Pulmonary artery endothelial cell (primary cell): ENCODE measurements around the gene FYN. TPM values are rescaled to one million over a fixed set of nuclear protein-coding genes. Genes with fewer than 3 reads are reported as not detected.

Source experiments
- DNase-seq: peaks from one replicate; pipeline ENCODE4 v3.0.0-alpha.2; 2011; ENCODE audit warnings: low read depth, low spot score
- total RNA-seq: library from RNA; depleted of rRNA; stranded (reverse); fragments of >200 nt; gene quantifications from 2 replicates; pipeline ENCODE4 v1.2.3, GENCODE V29; 2014

FYN gene
- total RNA-seq, 1 donor from 2014 or later: 140 TPM

DNA sequence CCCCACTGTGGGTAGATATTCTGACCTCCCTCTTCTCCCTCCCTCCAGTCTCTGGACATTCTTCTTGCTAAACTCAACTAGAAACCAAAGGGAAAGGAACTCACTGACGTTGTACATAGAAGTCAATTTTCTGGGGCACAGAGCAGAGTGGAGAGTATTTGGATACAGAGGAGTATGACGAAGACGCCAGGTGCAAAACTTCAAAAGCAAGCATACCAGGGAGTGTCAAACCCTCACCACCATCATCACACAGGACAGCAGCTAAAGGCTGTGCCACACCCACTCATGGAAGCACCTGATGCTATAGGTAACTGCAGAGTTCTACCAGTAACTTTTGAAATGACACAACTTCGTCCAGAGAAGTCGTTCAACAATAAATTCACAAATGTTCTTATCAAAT, 64.8 kb downstream of the FYN start:
- no peak for DNase-seq

GRCh38 chr6:111806561-111807497, 66.4 kb downstream of the FYN start:
- DNase-seq: no peak

GRCh38 chr6:111806165-111806547, 67.1 kb downstream of the FYN start:
- DNase-seq: no peak

DNA sequence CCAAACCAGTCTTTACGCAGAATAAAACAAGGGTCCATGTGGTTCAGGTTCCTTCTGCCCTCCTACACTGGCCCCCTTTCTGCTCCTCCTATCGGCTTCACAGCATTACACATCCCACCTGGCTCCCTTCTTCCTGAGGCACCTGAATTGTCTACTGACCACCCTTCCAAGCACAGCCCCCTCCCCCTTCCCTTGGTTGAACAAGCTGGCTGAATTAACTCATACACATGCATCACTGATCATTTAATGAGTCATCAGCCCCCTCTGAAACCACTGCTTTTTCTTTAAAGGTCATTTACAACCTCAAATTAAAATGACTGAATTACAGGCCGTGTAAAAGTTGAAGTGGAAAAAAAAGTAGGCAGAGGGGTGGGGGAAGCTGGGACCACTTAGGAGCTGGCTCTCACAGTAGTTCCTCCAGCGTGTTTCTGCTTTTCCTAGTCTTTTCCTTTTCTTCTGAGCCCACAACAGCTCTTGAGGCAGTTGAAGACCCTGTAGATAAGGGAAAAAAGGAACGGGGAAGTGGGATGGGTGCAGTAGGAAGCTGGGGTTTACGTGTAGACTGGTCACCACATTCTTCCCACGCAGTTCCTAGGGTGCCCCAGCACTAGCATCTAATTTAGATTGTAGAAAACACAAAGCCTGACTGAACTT, 67.6 kb downstream of the FYN start:
- DNase-seq: no peak

- DNase-seq: peak; percentile 64
These were observed 68.5 kb downstream of the FYN start for GRCh38 chr6:111804627-111805235.

DNA sequence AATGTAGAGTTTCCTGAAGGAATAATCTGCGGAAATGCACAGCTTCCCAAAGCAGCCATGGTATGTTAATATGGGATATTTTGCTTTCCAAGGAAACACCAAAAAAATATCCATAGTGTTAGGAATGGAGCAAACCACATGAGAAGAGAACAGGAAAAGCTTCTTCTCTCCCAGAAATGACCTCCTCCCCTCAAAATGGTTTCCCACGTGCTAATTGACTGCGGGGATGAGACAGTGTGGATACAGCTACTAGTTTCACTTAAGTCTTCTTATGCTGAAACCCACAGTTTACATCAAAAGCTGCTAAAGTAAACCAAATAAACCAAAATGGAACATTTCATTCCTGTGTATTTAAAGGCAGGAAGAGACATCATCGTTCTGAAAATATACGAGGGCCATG, 69.4 kb downstream of the FYN start:
- peak; percentile 66 for DNase-seq

- no peak for DNase-seq
These were observed 69.9 kb downstream of the FYN start for GRCh38 chr6:111803371-111803770.

DNA sequence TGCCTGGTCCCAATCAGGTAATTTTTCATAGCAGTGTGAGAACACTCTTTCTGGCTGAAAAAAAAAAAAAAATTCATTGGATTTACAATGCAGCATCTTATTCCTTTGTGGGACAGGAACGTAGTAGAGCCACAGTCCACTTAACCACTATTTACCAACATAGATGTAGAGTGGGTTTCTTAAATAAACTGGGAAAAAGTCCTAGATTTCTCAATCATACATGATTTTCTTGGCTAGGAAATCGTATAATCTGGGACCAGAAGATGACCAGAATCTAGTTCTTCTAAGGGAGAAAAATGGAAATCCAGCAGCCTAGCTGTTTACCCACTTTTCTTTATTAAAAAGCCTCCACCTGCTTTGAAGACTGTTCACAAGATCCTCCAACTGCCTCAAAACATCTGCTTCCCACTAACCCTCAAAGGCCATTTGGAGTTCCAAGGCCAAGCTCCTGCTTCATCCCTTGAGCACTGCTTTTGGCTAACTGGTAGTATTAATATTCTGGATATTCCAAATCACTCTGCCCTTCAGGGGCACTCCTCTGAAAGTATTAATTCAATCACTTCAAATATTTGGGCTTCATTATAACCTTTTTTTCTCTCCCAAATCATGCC, 70.4 kb downstream of the FYN start:
- no peak for DNase-seq

- DNase-seq: no peak
These were observed 71.2 kb downstream of the FYN start for GRCh38 chr6:111802015-111802414.

GRCh38 chr6:111800821-111801220, 72.4 kb downstream of the FYN start:
- DNase-seq: no peak

GRCh38 chr6:111800259-111800765, 72.9 kb downstream of the FYN start:
- DNase-seq: no peak

DNA sequence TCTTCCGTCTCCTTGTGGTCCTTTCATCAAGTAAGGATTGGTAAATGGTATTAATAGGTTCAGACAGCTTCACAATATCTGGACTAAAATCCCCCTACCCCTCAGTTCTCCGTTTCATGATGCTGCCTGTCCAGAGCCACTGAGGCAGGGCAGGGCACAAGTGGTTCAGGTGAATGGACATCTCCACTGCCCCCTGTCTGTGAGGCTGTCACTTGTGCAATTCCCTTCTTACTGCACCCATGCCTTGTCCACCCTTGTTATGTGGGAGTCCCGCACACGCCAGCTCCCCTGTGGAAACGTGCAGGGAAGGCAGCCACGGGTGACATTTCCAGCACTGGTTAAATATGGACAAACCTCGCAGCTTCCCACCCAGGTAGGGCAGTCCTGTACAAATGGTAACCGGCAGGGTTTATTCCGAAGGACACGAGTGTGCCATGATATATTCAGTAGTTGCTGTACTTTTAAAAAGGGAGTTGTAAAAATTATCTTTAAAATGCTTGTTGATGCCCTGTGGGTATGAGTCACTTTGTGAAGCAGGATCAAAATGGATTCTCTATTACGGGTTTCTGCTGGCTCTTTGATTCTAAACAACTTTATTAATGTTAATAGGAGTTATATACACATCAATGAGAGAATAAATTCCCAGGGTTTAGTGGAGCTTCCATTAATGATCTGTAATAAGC, 73.5 kb downstream of the FYN start:
- DNase-seq: no peak

DNA sequence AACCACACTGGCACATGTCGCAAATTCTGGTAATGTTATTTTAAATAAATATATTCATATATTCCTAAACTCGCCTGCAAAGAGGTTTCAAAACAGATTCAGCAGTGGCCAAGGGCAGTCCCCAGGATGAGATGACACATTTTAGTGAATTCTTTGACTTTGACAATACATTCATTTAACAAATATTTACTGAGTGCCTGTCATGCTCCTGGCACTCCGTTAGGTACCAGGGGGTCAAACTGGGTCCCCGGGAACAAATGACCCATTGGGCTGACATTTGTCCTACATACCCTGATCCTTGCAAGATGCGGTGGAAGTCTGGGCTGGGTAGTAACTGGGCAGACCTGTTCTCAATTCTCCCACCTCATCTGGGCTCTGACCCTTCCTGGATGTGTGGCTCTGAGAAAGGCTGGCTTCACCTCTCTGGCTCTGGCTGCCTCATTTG, 74.9 kb downstream of the FYN start:
- DNase-seq: no peak

DNA sequence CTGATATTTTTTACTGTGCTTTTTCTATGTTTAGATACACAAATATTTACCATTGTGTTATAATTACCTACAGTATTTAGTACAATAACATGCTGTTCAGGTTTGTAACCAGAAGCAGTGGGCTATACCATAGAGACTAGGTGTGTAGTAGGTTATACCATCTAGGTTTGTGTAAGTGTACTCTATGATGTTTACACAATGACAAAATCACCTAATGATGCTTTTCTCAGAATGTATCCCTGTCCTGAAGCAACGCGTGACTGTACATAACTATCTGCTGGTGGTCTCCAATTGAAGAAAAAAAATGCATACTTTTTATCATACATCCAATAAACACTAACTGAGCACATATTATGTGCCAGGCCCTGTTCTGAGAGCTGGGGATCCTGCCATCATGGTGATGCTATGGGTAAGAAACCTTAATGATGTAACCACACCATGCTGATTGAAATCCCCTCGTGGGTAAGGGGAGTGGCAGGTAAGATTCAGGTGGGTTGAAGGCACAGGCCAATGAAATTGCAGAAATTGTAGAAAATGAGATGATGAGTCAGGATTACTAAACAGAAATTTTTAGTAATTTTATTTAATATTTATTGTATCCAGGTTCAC, 76.8 kb downstream of the FYN start:
- DNase-seq: no peak

GRCh38 chr6:111795558-111795957, 77.7 kb downstream of the FYN start:
- no peak for DNase-seq

DNA sequence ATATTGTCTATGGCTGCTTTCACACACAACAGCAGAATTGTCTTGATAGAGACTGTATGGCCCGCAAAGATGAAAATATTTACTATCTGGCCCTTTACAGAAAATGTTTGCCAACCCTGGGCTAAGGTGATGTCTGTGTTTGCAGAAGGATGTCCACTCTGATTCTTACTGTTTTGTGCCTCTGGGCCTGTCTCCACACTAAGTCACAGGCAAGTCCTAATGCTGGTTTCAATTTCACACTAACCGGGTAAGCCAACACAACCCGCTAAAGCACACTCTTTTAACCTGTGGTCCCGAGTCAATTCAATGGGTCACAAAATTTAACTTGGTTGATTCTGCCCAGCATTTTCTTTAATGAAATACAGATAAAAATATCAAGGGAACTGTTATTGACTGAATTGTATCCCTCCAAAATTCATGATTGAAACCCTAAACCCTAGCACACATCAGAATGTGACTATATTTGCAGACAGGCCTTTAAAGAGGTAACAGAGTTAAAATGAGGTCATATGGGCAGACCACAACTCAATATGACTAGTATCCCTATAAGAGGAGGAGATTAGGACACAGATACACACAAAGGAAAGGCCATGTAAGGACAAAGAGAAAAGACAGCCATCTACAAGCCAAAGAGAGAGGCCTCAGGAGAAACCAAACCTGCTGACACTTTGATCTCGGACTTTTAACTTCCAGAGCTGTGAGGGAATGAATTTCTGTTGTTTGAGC, 78.4 kb downstream of the FYN start:
- no peak for DNase-seq

GRCh38 chr6:111794300-111794699, 79.0 kb downstream of the FYN start:
- DNase-seq: no peak

DNA sequence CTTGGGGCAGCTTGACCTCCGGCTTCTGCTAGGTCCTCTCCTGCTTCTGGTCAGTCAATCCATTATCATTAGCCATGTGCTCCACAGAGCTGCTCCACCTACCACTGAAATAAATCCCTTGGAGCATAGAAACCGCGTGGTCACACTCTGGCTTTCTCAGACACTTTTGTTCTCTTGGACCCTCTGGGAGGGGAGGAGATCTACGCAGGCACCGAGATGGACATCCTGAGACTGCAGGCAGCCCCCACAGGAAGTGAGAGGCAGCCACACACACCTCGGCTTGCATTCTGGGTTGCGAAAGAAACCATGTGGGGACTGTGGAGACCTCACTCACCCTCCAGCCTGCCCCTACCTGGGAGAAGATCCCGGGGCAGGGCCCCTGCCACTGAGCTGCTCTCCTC, 79.5 kb downstream of the FYN start:
- no peak for DNase-seq

GRCh38 chr6:111792914-111793700, 80.1 kb downstream of the FYN start:
- DNase-seq: no peak
